K562 (cell line): Measurements from ENCODE around the gene TMEM168. TPM values are rescaled to one million over a fixed set of nuclear protein-coding genes. Genes with fewer than 3 reads are reported as not detected.

Source experiments
- ATF2 ChIP-seq: sonication (generic); formaldehyde crosslinking; IDR thresholded peaks from 2 replicates; pipeline ENCODE4 v1.8.1; 2022; ENCODE audit warnings: missing genetic modification reagents
- BHLHE40 ChIP-seq: IDR thresholded peaks from 2 replicates; pipeline ENCODE4 v1.6.1; 2011; ENCODE audit warnings: low read length, improper control_type of control experiment
- NR2C2 ChIP-seq, 2 experiments: fragments of 200-800 bp in 1 of 2; sonication (Bioruptor generic) in 1 of 2; sonication (generic) in 1 of 2; formaldehyde crosslinking in 1 of 2; IDR thresholded peaks; 2 replicates each; pipeline versions ENCODE4 v1.6.1 to v1.8.0; 2016 to 2022; ENCODE audit warnings: mild to moderate bottlenecking in 1 of 2, missing compliant biosample characterization in 1 of 2, missing genetic modification characterization in 1 of 2, missing genetic modification reagents in 1 of 2
- POU5F1 ChIP-seq: fragments of 150-350 bp; IDR thresholded peaks from 2 replicates; pipeline ENCODE4 v1.6.1; 2014; ENCODE audit warnings: borderline replicate concordance, low read length, low read depth, mild to moderate bottlenecking; ENCODE audit not compliant: partially characterized antibody
- SRSF3 ChIP-seq: fragments of 200-400 bp; formaldehyde crosslinking; IDR thresholded peaks from 2 replicates; pipeline ENCODE4 v1.6.1; 2016; ENCODE audit warnings: mild to moderate bottlenecking, low read length, moderate library complexity; ENCODE audit not compliant: insufficient read depth
- ZBTB40 ChIP-seq, 2 experiments: fragments of 450-650 bp in 1 of 2; sonication (generic) in 1 of 2; formaldehyde crosslinking in 1 of 2; IDR thresholded peaks; 2 replicates each; pipeline versions ENCODE4 v1.7.1 to v1.9.0; 2016 to 2022; ENCODE audit warnings: inconsistent platforms in 1 of 2, mild to moderate bottlenecking in 1 of 2, missing genetic modification reagents in 1 of 2
- ZNF584 ChIP-seq: fragments of 200-800 bp; sonication (Bioruptor generic); IDR thresholded peaks from 2 replicates; pipeline ENCODE4 v1.6.1; 2016; ENCODE audit warnings: low read depth, mild to moderate bottlenecking, missing genetic modification characterization, missing compliant biosample characterization
- polyA plus RNA-seq, 8 experiments: library from polyadenylated mRNA; depleted of rRNA in 4 of 8; stranded (reverse) in 5 of 8; unstranded in 3 of 8; fragments of >200 nt; fragmentation: Nextera tagmentation in 2 of 8; fragmentation: Illumina TruSeq in 1 of 8; extraction: Ambion mirVana in 2 of 8; extraction: Trizol in 1 of 8; gene quantifications; 2 replicates each; pipeline versions ENCODE4 v1.2.1 to v1.2.3, GENCODE V29; 2011 to 2014; ENCODE audit warnings: inconsistent platforms in 1 of 8, missing spikeins in 1 of 8
- total RNA-seq, 7 experiments: library from RNA; depleted of rRNA in 6 of 7; stranded (reverse); fragments of >200 nt in 6 of 7; fragmentation: Illumina TruSeq in 2 of 7; extraction: Trizol in 2 of 7; gene quantifications; 2 replicates each; pipeline versions ENCODE4 v1.2.1 to v1.2.3, GENCODE V29; 2011 to 2021; ENCODE audit warnings: low replicate concordance in 1 of 7
- TF ChIP-seq, protein P1 (sequence below), 2 experiments: fragments of 250-450 bp in 1 of 2; fragments of 450-650 bp in 1 of 2; sonication (Bioruptor Pico) in 1 of 2; IDR thresholded peaks; 2 replicates each; pipeline versions ENCODE4 v1.6.1 to v1.8.0; 2016 to 2021; ENCODE audit warnings: mild to moderate bottlenecking in 2 of 2, moderate library complexity in 2 of 2, missing compliant biosample characterization in 1 of 2, missing genetic modification characterization in 1 of 2
- TF ChIP-seq, protein P2 (sequence below): fragments of 450-650 bp; formaldehyde crosslinking; IDR thresholded peaks from 2 replicates; pipeline ENCODE4 v1.4.0; 2020; ENCODE audit warnings: mild to moderate bottlenecking, moderate library complexity
- TF ChIP-seq, protein P3 (sequence below): sonication (generic); IDR thresholded peaks from 2 replicates; pipeline ENCODE4 v1.6.1; 2016

The TMEM168 gene
- total and polyA plus RNA-seq, 9 of the 15 experiments (the other 6 are each of a cell fraction or from before 2014, with no cell fraction given): 19.7 to 50.7 (median 25.4) TPM

DNA sequence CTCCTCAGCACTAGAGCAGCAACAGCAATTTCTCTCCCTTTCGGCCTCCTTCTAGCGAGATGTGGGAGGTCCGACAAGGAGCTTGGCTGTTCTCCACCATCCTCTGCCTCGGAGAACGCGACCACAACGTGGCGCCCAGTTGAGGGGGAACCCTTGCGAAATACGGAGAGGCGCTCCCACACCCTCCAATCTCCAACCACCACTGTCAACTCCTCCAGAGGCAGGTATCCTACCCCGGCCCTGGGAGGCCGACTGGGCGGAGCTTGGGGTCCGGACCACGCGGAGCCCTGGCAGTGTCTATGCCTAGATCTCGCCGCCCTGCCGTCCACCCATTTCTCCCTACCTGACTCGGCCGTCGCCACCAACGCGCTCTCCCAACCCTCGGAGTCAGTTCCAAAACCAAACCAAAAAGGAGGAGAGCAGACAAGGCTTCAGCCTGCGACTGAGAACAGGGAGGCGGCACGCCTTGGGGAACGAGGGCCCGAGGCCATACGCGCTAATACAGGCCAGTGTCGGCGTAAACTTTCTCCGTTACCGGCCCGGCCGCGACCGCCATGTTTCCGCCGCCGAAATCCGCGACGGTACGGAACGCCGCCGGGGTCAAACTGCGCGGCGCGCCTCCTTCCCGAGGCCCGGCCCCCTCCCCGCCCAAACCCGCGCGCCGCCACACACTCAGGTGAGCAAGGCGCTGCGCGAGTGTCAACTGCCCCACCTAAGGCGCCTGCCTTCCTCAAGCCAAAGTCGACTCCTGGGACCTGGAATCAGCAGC lies at the start of gene TMEM168 (continued):
- TF ChIP-seq ZBTB40 (IDR thresholded peaks at IDR 0.05) (0 out of 2 replicates have a peak, but pooled peaks have one; percentile 35), ZBTB40 (CRISPR knock-in tag; IDR thresholded peaks at IDR 0.05) (no peak), POU5F1 (peak; percentile 87), NR2C2 (CRISPR knock-in tag; IDR thresholded peaks at IDR 0.05) (peak; percentile 85), NR2C2 (tag; IDR thresholded peaks at IDR 0.05) (peak; percentile 90), BHLHE40 (peak; percentile 9), ATF2 (CRISPR knock-in tag) (no peak), SRSF3 (no peak; the same call in 1 of the 2 replicates), ZNF584 (no peak)
- TF ChIP-seq, protein P1, sequence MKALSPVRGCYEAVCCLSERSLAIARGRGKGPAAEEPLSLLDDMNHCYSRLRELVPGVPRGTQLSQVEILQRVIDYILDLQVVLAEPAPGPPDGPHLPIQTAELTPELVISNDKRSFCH (CRISPR knock-in tag; IDR thresholded peaks at IDR 0.05): no peak
- TF ChIP-seq, protein P1 (tag; IDR thresholded peaks at IDR 0.05): peak; percentile 85
- TF ChIP-seq, protein P2, sequence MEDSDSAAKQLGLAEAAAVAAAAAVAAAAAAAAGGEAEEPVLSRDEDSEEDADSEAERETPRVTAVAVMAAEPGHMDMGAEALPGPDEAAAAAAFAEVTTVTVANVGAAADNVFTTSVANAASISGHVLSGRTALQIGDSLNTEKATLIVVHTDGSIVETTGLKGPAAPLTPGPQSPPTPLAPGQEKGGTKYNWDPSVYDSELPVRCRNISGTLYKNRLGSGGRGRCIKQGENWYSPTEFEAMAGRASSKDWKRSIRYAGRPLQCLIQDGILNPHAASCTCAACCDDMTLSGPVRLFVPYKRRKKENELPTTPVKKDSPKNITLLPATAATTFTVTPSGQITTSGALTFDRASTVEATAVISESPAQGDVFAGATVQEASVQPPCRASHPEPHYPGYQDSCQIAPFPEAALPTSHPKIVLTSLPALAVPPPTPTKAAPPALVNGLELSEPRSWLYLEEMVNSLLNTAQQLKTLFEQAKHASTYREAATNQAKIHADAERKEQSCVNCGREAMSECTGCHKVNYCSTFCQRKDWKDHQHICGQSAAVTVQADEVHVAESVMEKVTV: no peak
- TF ChIP-seq, protein P3, sequence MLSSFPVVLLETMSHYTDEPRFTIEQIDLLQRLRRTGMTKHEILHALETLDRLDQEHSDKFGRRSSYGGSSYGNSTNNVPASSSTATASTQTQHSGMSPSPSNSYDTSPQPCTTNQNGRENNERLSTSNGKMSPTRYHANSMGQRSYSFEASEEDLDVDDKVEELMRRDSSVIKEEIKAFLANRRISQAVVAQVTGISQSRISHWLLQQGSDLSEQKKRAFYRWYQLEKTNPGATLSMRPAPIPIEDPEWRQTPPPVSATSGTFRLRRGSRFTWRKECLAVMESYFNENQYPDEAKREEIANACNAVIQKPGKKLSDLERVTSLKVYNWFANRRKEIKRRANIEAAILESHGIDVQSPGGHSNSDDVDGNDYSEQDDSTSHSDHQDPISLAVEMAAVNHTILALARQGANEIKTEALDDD: no peak
